ENCODE data around the gene TAP1. TPM values are rescaled to one million over a fixed set of nuclear protein-coding genes. Genes with fewer than 3 reads are reported as not detected.

The TAP1 gene
- total and polyA plus RNA-seq, 2 of the 8 experiments (the other 6 are each of a cell fraction or from before 2014, with no cell fraction given): 16.8 to 22.0 TPM

- Histone ChIP-seq H4K20me1 (replicated peaks in 1 of 2; ENCODE audit: control insufficient read depth in 1 of 2, insufficient read depth in 2 of 2, low read length in 2 of 2) (peaks cover 0 to 1% of the 10 kb centered on the region in 2 experiments), H2BK20ac (ENCODE audit: low read length) (no peak overlapping the region), H3K23ac (ENCODE audit: insufficient read length) (no peak overlapping the region), H4K8ac (ENCODE audit: extremely low read depth, insufficient read depth, low read length) (no peak overlapping the region), H2BK120ac (replicated peaks; ENCODE audit: low read depth, low read length) (no peak overlapping the region), H4K91ac (replicated peaks; ENCODE audit: insufficient read length, low read length) (no peak overlapping the region), H3K14ac (ENCODE audit: insufficient read length) (no peak overlapping the region), H3K27ac (ENCODE audit: low read depth, low read length) (no peak overlapping the region), H3K4me1 (replicated peaks in 1 of 4; ENCODE audit: control insufficient read depth in 3 of 4, insufficient read depth in 4 of 4, low read length in 3 of 4) (peaks cover 0 to 7% (median 4%) of the 10 kb centered on the region in 4 experiments; a peak in 5 of 7 replicates), H3K18ac (ENCODE audit: extremely low read depth, low read length) (no peak overlapping the region), H2BK5ac (ENCODE audit: low read depth, low read length) (no peak overlapping the region), H2BK12ac (ENCODE audit: low read depth, low read length) (no peak overlapping the region), H3K23me2 (ENCODE audit: low read depth, low read length) (peaks cover 3% of the 10 kb centered on the region), H2AK5ac (ENCODE audit: low read depth, low read length) (no peak overlapping the region), H3K79me2 (ENCODE audit: control insufficient read depth in 1 of 2, insufficient read depth in 2 of 2, low read length in 2 of 2) (no peaks in the 10 kb centered on the region), H3K36me3 (ENCODE audit: control insufficient read depth in 2 of 4, insufficient read depth in 4 of 4, low read length in 3 of 4) (peaks cover 0 to 2% (median 0%) of the 10 kb centered on the region in 4 experiments; a peak in 2 of 8 replicates), H2AFZ (ENCODE audit: low read length) (no peak overlapping the region), H2BK15ac (ENCODE audit: low read length) (no peak overlapping the region), H3K79me1 (ENCODE audit: low read depth, low read length) (no peaks in the 10 kb centered on the region), H3K27me3 (replicated peaks in 1 of 4; ENCODE audit: control insufficient read depth in 3 of 4, extremely low read depth in 1 of 4, insufficient read depth in 3 of 4, low read length in 3 of 4) (no peaks in the 10 kb centered on the region; a peak in 1 of 7 replicates), H3K4ac (replicated peaks; ENCODE audit: insufficient read length, low read depth, low read length) (no peak overlapping the region), H3K4me2 (ENCODE audit: insufficient read depth in 1 of 2, low read depth in 2 of 2, low read length in 2 of 2) (no peak overlapping the region), H4K5ac (ENCODE audit: insufficient read length, low read depth, low read length) (no peak overlapping the region), H3K56ac (replicated peaks; ENCODE audit: insufficient read length, low read depth, low read length) (no peak overlapping the region), H3K4me3 (ENCODE audit: extremely low read depth in 1 of 4, insufficient read depth in 2 of 4, low read depth in 3 of 4, low read length in 4 of 4) (no peak overlapping the region), H3K9ac (replicated peaks in 1 of 4; ENCODE audit: extremely low read depth in 1 of 4, low read depth in 3 of 4, low read length in 3 of 4) (no peak overlapping the region), H3K9me3 (ENCODE audit: insufficient read depth in 2 of 2, low read depth in 1 of 2, low read length in 1 of 2) (no peaks in the 10 kb centered on the region)
- WGBS, 2 experiments (ENCODE audit: extremely low coverage in 1 of 2, insufficient coverage in 1 of 2, insufficient read length in 1 of 2, insufficient replicate concordance in 2 of 2, low coverage in 1 of 2, low lambda C conversion rate in 2 of 2, missing lambda C conversion rate in 1 of 2): 91% methylated on average over 16 of the region's 16 CpGs; no CpG with 5 or more reads in 1 of the 2 experiments
- CTCF ChIA-PET (ENCODE audit: partially characterized antibody): interaction anchor here (0.8 to 1.4 kb wide), 4 partner anchors 10 to 33 kb away, joined by 3 to 5 read pairs (median 4); partner anchors contain the start of genes PSMB9 and TAP1
- FAIRE-seq (no peak), DNase-seq (ENCODE audit: low read depth in 1 of 2, low spot score in 2 of 2) (no peak)
- POLR2A ChIA-PET (ENCODE audit: partially characterized antibody): no interaction called here
- TF ChIP-seq USF2 (IDR thresholded peaks at IDR 0.05; ENCODE audit: low read length) (no peak), BCL11A (IDR thresholded peaks at IDR 0.05; ENCODE audit: low read depth in 2 of 2, low read length in 2 of 2) (no peak), CBX5 (IDR thresholded peaks at IDR 0.05; ENCODE audit: low read depth, low read length) (no peak), ZNF274 (IDR thresholded peaks at IDR 0.05; ENCODE audit: borderline replicate concordance, extremely low read depth, low read length) (no peak), ATF2 (IDR thresholded peaks at IDR 0.05; ENCODE audit: low read length) (no peak), BRCA1 (IDR thresholded peaks at IDR 0.05; ENCODE audit: low read depth, low read length) (no peak)
These were observed 18.2 kb downstream of the TAP1 start for GRCh38 chr6:32835167-32835893.

Measured in H1 (cell line).